Measurements from ENCODE around the gene ABHD12. TPM values are rescaled to one million over a fixed set of nuclear protein-coding genes. Genes with fewer than 3 reads are reported as not detected.

ABHD12 gene
- total and polyA plus RNA-seq, 2 donors (not counting 1 experiment from before 2014, with no cell fraction given): 79.1 to 84.6 TPM

- no peak for DNase-seq (ENCODE audit: low read depth in 2 of 2)
- Histone ChIP-seq H2AFZ (ENCODE audit: low read length) (no peak overlapping the region), H4K20me1 (ENCODE audit: control insufficient read depth, extremely low read depth, insufficient read depth, low read length) (no peaks in the 10 kb centered on the region), H3K27me3 (ENCODE audit: control insufficient read depth, insufficient read depth, low read length) (no peaks in the 10 kb centered on the region), H3K4me3 (replicated peaks in 1 of 4; ENCODE audit: control extremely low read depth in 1 of 4, insufficient read depth in 1 of 4, low read depth in 3 of 4, low read length in 4 of 4) (no peak overlapping the region), H3K79me2 (ENCODE audit: control insufficient read depth, insufficient read depth, low read length) (peaks cover 35% of the 10 kb centered on the region), H3K36me3 (ENCODE audit: control insufficient read depth, insufficient read depth, low read length) (peaks cover 8% of the 10 kb centered on the region), H3K9ac (ENCODE audit: insufficient read depth, low read length) (no peak overlapping the region), H3K27ac (ENCODE audit: insufficient read depth, low read length) (no peak overlapping the region), H3K4me2 (ENCODE audit: extremely low read depth, insufficient read depth, low read length) (no peak overlapping the region), H3K4me1 (ENCODE audit: control insufficient read depth, extremely low read depth, insufficient read depth, low read length) (no peaks in the 10 kb centered on the region), H3K9me3 (ENCODE audit: control insufficient read depth, insufficient read depth, low read depth, low read length) (no peaks in the 10 kb centered on the region)
- TF ChIP-seq EZH2 (IDR thresholded peaks at IDR 0.05; ENCODE audit: low read length, missing control alignments): no peak
Observed at GRCh38 chr20:25259788-25260254, 130.8 kb downstream of the ABHD12 start.

GRCh38 chr20:25259358-25259757 is 131.3 kb downstream of the ABHD12 start:
- Histone ChIP-seq H3K27me3 (ENCODE audit: control insufficient read depth, insufficient read depth, low read length) (no peaks in the 10 kb centered on the region), H3K9me3 (ENCODE audit: control insufficient read depth, insufficient read depth, low read depth, low read length) (no peaks in the 10 kb centered on the region), H3K79me2 (ENCODE audit: control insufficient read depth, insufficient read depth, low read length) (peaks cover 39% of the 10 kb centered on the region), H3K4me1 (ENCODE audit: control insufficient read depth, extremely low read depth, insufficient read depth, low read length) (no peaks in the 10 kb centered on the region), H4K20me1 (ENCODE audit: control insufficient read depth, extremely low read depth, insufficient read depth, low read length) (peaks cover 2% of the 10 kb centered on the region), H3K4me3 (replicated peaks in 1 of 4; ENCODE audit: control extremely low read depth in 1 of 4, insufficient read depth in 1 of 4, low read depth in 3 of 4, low read length in 4 of 4) (no peak overlapping the region), H2AFZ (ENCODE audit: low read length) (no peak overlapping the region), H3K4me2 (ENCODE audit: extremely low read depth, insufficient read depth, low read length) (no peak overlapping the region), H3K36me3 (ENCODE audit: control insufficient read depth, insufficient read depth, low read length) (peaks cover 8% of the 10 kb centered on the region), H3K27ac (ENCODE audit: insufficient read depth, low read length) (no peak overlapping the region), H3K9ac (ENCODE audit: insufficient read depth, low read length) (no peak overlapping the region)
- no peak for DNase-seq (ENCODE audit: low read depth in 2 of 2)
- TF ChIP-seq, protein P1, sequence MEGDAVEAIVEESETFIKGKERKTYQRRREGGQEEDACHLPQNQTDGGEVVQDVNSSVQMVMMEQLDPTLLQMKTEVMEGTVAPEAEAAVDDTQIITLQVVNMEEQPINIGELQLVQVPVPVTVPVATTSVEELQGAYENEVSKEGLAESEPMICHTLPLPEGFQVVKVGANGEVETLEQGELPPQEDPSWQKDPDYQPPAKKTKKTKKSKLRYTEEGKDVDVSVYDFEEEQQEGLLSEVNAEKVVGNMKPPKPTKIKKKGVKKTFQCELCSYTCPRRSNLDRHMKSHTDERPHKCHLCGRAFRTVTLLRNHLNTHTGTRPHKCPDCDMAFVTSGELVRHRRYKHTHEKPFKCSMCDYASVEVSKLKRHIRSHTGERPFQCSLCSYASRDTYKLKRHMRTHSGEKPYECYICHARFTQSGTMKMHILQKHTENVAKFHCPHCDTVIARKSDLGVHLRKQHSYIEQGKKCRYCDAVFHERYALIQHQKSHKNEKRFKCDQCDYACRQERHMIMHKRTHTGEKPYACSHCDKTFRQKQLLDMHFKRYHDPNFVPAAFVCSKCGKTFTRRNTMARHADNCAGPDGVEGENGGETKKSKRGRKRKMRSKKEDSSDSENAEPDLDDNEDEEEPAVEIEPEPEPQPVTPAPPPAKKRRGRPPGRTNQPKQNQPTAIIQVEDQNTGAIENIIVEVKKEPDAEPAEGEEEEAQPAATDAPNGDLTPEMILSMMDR (conservative IDR thresholded peaks at IDR 0.05 in 1 of 2, IDR thresholded peaks at IDR 0.05 in 1 of 2; ENCODE audit: low read depth in 1 of 2, low read length in 2 of 2): no peak
- no peak for TF ChIP-seq EZH2 (IDR thresholded peaks at IDR 0.05; ENCODE audit: low read length, missing control alignments)

DNA sequence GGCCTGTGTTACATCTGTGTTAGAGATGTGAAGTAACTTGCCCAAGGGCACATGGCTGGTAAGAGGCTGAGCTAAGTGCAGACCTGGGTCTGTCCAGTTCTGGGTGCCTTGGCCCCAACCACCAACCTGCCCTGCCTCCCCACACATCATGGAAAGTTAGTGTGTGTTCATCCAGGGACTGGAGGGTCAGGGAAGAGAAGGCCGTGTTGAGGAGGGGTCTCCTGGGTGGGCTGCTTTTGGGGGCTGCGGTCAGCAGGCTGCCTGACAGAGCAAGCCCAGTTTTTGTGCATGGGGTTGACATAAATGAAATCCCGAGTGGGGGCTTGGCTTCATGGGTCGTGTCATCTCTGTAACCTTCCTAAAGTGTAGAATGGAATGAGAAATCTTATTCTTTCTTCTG is 131.8 kb downstream of the ABHD12 start:
- Histone ChIP-seq H3K27me3 (ENCODE audit: control insufficient read depth, insufficient read depth, low read length) (no peaks in the 10 kb centered on the region), H3K4me3 (replicated peaks in 1 of 4; ENCODE audit: control extremely low read depth in 1 of 4, insufficient read depth in 1 of 4, low read depth in 3 of 4, low read length in 4 of 4) (no peak overlapping the region), H3K36me3 (ENCODE audit: control insufficient read depth, insufficient read depth, low read length) (peaks cover 8% of the 10 kb centered on the region), H3K27ac (ENCODE audit: insufficient read depth, low read length) (no peak overlapping the region), H3K9ac (ENCODE audit: insufficient read depth, low read length) (no peak overlapping the region), H4K20me1 (ENCODE audit: control insufficient read depth, extremely low read depth, insufficient read depth, low read length) (peaks cover 2% of the 10 kb centered on the region), H3K9me3 (ENCODE audit: control insufficient read depth, insufficient read depth, low read depth, low read length) (no peaks in the 10 kb centered on the region), H3K4me1 (ENCODE audit: control insufficient read depth, extremely low read depth, insufficient read depth, low read length) (no peaks in the 10 kb centered on the region), H3K4me2 (ENCODE audit: extremely low read depth, insufficient read depth, low read length) (no peak overlapping the region), H3K79me2 (ENCODE audit: control insufficient read depth, insufficient read depth, low read length) (peaks cover 43% of the 10 kb centered on the region), H2AFZ (ENCODE audit: low read length) (no peak overlapping the region)
- TF ChIP-seq EZH2 (IDR thresholded peaks at IDR 0.05; ENCODE audit: low read length, missing control alignments): no peak
- TF ChIP-seq, protein P1 (conservative IDR thresholded peaks at IDR 0.05 in 1 of 2, IDR thresholded peaks at IDR 0.05 in 1 of 2; ENCODE audit: low read depth in 1 of 2, low read length in 2 of 2): no peak
- no peak for DNase-seq (ENCODE audit: low read depth in 2 of 2)
